HG03571 (cell line): Measurements from ENCODE around the gene ZNF587.
"Not testable (repeated sequence)": the region's sequence is repeated elsewhere in the genome, so short reads cannot be mapped to it uniquely, and the experiment has no call there.

ENCODE experiments used
- ATAC-seq: cut with Tn5 transposase; IDR thresholded peaks from one replicate; pipeline ENCODE4 v1.9.1; 2021; ENCODE audit not compliant: unreplicated experiment

The ZNF587 gene

GRCh38 chr19:57821501-57821900 lies 28.2 kb upstream of the ZNF587 start:
- not testable (repeated sequence) for ATAC-seq

- ATAC-seq: not testable (repeated sequence)
Observed at GRCh38 chr19:57823155-57823554, 26.5 kb upstream of the ZNF587 start.

DNA sequence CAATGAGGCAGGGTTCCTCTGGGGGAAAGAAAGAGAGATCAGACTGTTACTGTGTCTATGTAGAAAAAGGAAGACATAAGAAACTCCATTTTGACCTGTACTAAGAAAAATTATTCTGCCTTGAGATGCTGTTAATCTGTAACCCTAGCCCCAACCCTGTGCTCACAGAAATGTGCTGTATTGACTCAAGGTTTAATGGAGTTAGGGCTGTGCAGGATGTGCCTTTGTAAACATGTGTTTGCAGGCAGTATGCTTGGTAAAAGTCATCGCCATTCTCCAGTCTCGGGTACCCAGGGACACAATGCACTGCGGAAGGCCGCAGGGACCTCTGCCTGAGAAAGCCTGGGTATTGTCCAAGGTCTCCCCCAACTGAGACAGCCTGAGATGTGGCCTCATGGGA lies 26.1 kb upstream of the ZNF587 start:
- ATAC-seq: not testable (repeated sequence)

DNA sequence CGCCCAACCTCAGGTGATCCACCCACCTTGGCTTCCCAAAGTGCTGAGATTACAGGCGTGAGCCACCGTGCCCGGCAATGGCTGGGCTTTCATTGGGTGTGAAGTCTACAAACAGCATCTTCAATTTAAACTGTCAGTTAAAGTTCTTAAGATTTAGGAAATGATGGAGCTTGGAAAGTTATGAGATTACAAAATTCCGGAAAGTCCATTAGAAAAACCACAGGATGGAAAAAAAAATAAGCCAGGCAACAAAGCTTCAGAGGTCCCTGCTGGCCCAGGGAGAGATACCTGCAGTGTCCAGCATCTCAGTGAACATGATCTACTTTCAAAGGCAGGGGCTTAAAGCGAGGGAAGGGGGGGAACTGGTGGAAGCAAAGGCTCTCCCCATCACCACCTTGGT lies 24.1 kb upstream of the ZNF587 start:
- ATAC-seq: no peak

DNA sequence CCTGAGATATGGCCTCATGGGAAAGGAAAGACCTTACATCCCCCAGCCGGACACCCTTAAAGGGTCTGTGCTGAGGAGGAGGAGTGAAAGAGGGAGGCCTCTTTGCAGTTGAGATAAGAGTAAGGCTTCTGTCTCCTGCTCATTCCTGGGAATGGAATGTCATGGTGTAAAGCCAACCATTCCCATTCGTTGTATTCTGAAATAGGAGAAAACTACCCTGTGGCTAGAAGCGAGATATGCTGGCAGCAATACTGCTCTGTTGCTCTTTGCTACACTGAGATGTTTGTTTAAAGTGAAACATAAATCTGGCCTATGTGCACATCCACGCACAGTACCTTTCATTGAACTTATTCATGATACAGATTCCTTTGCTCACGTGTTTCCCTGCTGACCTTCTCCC lies 20.3 kb upstream of the ZNF587 start:
- no peak for ATAC-seq

DNA sequence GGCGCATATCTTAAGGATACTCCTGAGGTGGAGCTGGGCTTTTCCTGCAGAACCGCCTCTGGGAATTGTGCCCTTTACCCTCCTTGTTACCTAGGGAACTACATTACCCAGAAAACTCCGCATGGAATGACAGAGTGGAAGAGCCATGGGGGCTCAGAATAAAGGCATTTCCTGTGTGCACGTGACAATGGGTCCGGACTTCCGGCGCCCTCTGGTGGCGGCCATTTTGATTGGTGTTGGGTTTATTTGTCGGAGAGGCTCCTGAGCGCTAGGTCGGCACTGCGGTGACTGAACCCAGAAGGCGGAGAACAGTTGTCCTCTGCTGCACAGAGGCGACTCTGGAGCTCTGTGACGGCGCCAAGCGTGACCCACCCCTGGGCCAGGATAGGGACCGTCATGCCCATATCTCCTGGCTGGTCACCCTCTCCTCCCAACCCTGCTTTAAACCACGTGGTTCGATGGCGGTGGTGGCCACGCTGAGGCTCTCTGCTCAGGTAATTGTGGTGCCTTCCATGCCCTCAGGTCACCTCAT lies 19.5 kb upstream of the ZNF587 start, which contains the start of gene ZNF587B:
TSS of gene ZNF587B (plus strand) at position 229 of the 532 bp plus-strand sequence. CDS start at position 459, 230 bp downstream.
- no peak for ATAC-seq

- not testable (repeated sequence) for ATAC-seq
Observed at GRCh38 chr19:57836991-57837390, 12.7 kb upstream of the ZNF587 start.

- ATAC-seq: not testable (repeated sequence)
Observed at GRCh38 chr19:57838622-57839191, 11.0 kb upstream of the ZNF587 start.

DNA sequence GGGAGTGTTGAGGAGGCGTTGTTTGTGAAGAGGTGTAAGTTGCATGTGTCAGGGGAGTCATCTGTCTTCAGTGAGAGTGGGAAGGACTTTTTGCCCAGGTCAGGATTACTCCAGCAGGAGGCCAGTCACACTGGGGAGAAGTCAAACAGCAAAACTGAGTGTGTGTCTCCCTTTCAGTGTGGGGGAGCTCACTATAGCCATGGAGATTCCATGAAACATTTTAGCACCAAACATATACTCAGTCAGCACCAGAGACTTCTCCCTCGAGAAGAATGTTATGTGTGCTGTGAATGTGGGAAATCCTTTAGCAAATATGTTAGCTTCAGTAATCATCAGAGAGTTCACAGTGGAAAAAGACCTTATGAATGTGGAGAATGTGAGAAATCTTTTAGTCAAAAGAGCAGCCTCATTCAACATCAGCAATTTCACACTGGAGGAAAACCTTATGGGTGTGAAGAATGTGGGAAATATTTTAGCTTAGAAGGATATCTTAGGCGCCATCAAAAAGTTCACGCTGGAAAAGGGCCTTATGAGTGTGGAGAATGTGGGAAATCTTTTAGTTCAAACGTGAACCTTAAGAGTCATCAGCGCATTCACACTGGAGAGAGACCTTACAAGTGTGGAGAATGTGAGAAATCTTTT lies 8.4 kb upstream of the ZNF587 start:
- ATAC-seq: no peak

GRCh38 chr19:57847164-57847563 lies 2.5 kb upstream of the ZNF587 start:
- ATAC-seq: not testable (repeated sequence)

DNA sequence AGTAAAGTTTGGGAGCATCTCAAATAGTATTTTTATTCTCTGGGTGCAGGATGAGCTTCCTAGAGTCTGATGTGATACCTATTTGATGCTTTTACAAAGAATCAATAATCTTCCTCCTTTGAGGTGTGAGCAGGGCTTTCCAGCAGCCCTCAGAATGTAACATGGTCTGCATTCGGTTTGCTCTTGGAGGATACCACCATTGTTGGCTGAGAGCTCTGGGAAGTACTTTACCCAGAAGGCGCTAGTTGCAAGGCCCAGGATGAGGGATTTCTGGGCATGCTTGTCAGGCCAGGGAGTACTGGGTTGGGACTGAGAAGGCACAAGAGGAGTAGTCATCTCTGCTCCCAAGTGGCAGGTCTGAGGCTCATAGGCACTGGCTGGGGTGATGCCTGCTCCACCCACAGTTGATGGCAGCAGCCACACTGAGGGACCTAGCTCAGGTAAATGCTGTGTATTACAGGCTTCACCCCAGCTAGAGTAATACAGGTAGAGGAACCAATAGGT lies 445 bp upstream of the ZNF587 start:
- ATAC-seq: peak; percentile 28

- ATAC-seq: no peak
Observed at GRCh38 chr19:57850553-57851017, 926 bp downstream of the ZNF587 start.

GRCh38 chr19:57851812-57852603 lies 2.3 kb downstream of the ZNF587 start:
- ATAC-seq: not testable (repeated sequence)

- not testable (repeated sequence) for ATAC-seq
Observed at GRCh38 chr19:57854117-57854516, 4.5 kb downstream of the ZNF587 start.

- not testable (repeated sequence) for ATAC-seq
Observed at GRCh38 chr19:57862351-57862750, 12.7 kb downstream of the ZNF587 start.

GRCh38 chr19:57867868-57868492 lies 18.3 kb downstream of the ZNF587 start:
- no peak for ATAC-seq

GRCh38 chr19:57869655-57870054 lies 20.0 kb downstream of the ZNF587 start:
- not testable (repeated sequence) for ATAC-seq

- ATAC-seq: no peak
Observed at GRCh38 chr19:57870225-57870624, 20.6 kb downstream of the ZNF587 start.

- ATAC-seq: no peak
Observed at GRCh38 chr19:57872450-57872849, 22.8 kb downstream of the ZNF587 start.

GRCh38 chr19:57873883-57874799 lies 24.5 kb downstream of the ZNF587 start:
- ATAC-seq: not testable (repeated sequence)
